HCT116 (cell line): ENCODE results near the gene CLIC5. TPM values are rescaled to one million over a fixed set of nuclear protein-coding genes. Genes with fewer than 3 reads are reported as not detected.

Experiments
- ATAC-seq: fragments of 200-7000 bp; cut with Tn5 transposase; 2 replicates; pipeline ENCODE4 v1.9.1; 2020; ENCODE audit warnings: mild to moderate bottlenecking, moderate library complexity
- BruUV-seq: library from RNA; stranded (reverse); fragments of 400-500 nt; replicated peaks from 2 replicates; lab custom pipeline; 2021; lab: Mats Ljungman, UMichigan
- CTCF ChIA-PET: fragments of 300-600 bp; sonication (Branson Sonifier 250); formaldehyde crosslinking; loops from one replicate; lab custom pipeline; 2021; ENCODE audit warnings: antibody characterized with exemption; lab: Charles Lee
- POLR2A ChIA-PET: fragments of 300-600, 350-600 bp; sonication (Branson Sonifier 250); formaldehyde crosslinking; loops from one replicate; lab custom pipeline; 2021; ENCODE audit warnings: antibody characterized with exemption; lab: Charles Lee
- RAD21 ChIA-PET, 2 experiments: fragments of 300-600 bp; sonication (Branson Sonifier 250); formaldehyde crosslinking; loops; one replicate each; lab custom pipeline; 2023; ENCODE audit warnings: low total read pairs in 2 of 2; ENCODE audit not compliant: uncharacterized antibody in 2 of 2, unreplicated experiment in 2 of 2, low non-redundant PET in 1 of 2; lab: Charles Lee
- DNase-seq: peaks from one replicate; pipeline ENCODE4 v3.0.0-alpha.2; 2010; ENCODE audit warnings: low read depth, low spot score
- H2AFZ ChIP-seq: fragments of 200-600 bp; shearing (Covaris generic), sonication (generic); 2 replicates; pipeline ENCODE4 v1.6.1; 2017; ENCODE audit warnings: low read depth, mixed run types, mixed read lengths, antibody characterized with exemption, low read length; ENCODE audit not compliant: poor library complexity, severe bottlenecking
- H3K27ac ChIP-seq: 2 replicates; pipeline ENCODE4 v1.5.1; 2012; ENCODE audit warnings: low read depth, low read length
- H3K27me3 ChIP-seq: fragments of 200-600 bp; sonication (generic); 2 replicates; pipeline ENCODE4 v1.6.1; 2016; ENCODE audit warnings: mixed run types, low read length, mixed read lengths; ENCODE audit not compliant: insufficient read depth
- H3K36me3 ChIP-seq, 2 experiments: fragments of 200-500 bp in 1 of 2; fragments of 200-600 bp in 1 of 2; sonication (Bioruptor generic) in 1 of 2; sonication (generic) in 1 of 2; 2 replicates each; pipeline versions ENCODE4 v1.5.1 to v1.6.1; 2014 to 2016; ENCODE audit warnings: low read length in 2 of 2, inconsistent platforms in 1 of 2, mixed read lengths in 1 of 2, mixed run types in 1 of 2; ENCODE audit not compliant: insufficient read depth in 2 of 2, control insufficient read depth in 1 of 2
- H3K4me1 ChIP-seq, 2 experiments: fragments of 200-600 bp in 1 of 2; sonication (generic) in 1 of 2; 2 replicates each; pipeline versions ENCODE4 v1.5.1 to v1.6.1; 2012 to 2017; ENCODE audit warnings: low read length in 2 of 2, inconsistent platforms in 1 of 2, mild to moderate bottlenecking in 1 of 2, mixed read lengths in 1 of 2, mixed run types in 1 of 2, moderate library complexity in 1 of 2; ENCODE audit not compliant: insufficient read depth in 2 of 2, control insufficient read depth in 1 of 2
- H3K4me2 ChIP-seq: fragments of 200-600 bp; sonication (generic); 2 replicates; pipeline ENCODE4 v1.6.1; 2017; ENCODE audit warnings: mixed run types, low read length, mixed read lengths
- H3K4me3 ChIP-seq, 2 experiments: fragments of 200-600 bp in 1 of 2; sonication (generic) in 1 of 2; replicated peaks in 1 of 2; 2 replicates each; pipeline ENCODE4 v1.5.1; 2011 to 2016; ENCODE audit warnings: low read length in 2 of 2, control low read depth in 1 of 2, low read depth in 1 of 2, mild to moderate bottlenecking in 1 of 2, mixed read lengths in 1 of 2, mixed run types in 1 of 2
- H3K79me2 ChIP-seq: fragments of 200-600 bp; sonication (generic); 2 replicates; pipeline ENCODE4 v1.6.1; 2017; ENCODE audit warnings: mild to moderate bottlenecking, mixed run types, low read length, moderate library complexity, mixed read lengths; ENCODE audit not compliant: insufficient read depth
- H3K9ac ChIP-seq: fragments of 200-600 bp; sonication (generic); 2 replicates; pipeline ENCODE4 v1.6.1; 2016; ENCODE audit warnings: low read length, mixed read lengths
- H3K9me2 ChIP-seq: fragments of 200-600 bp; sonication (generic), shearing (Covaris generic); 2 replicates; pipeline ENCODE4 v1.6.1; 2017; ENCODE audit warnings: mixed run types, mild to moderate bottlenecking, moderate library complexity; ENCODE audit not compliant: insufficient read depth
- H3K9me3 ChIP-seq, 2 experiments: fragments of 200-500 bp in 1 of 2; fragments of 200-600 bp in 1 of 2; sonication (Bioruptor generic) in 1 of 2; sonication (generic) in 1 of 2; 2 replicates each; pipeline ENCODE4 v1.6.1; 2014 to 2017; ENCODE audit warnings: low read length in 2 of 2, mixed read lengths in 2 of 2, inconsistent platforms in 1 of 2, low read depth in 1 of 2, mild to moderate bottlenecking in 1 of 2, mixed run types in 1 of 2, moderate library complexity in 1 of 2; ENCODE audit not compliant: control insufficient read depth in 1 of 2, insufficient read depth in 1 of 2
- H4K20me1 ChIP-seq: fragments of 200-600 bp; sonication (generic), shearing (Covaris generic); 2 replicates; pipeline ENCODE4 v1.6.1; 2017; ENCODE audit warnings: mixed run types, mild to moderate bottlenecking, moderate library complexity; ENCODE audit not compliant: insufficient read depth
- CEBPB ChIP-seq: IDR thresholded peaks from 2 replicates; pipeline ENCODE4 v1.6.1; 2012; ENCODE audit warnings: low read depth
- CTCF ChIP-seq, 3 experiments: fragments of 200-600 bp in 1 of 3; sonication (generic) in 1 of 3; IDR thresholded peaks in 2 of 3; conservative IDR thresholded peaks in 1 of 3; 2 replicates each; pipeline ENCODE4 v1.5.1; 2012 to 2017; ENCODE audit warnings: low read depth in 2 of 3, low read length in 2 of 3, antibody characterized with exemption in 1 of 3, borderline replicate concordance in 1 of 3, control low read depth in 1 of 3, mild to moderate bottlenecking in 1 of 3, mixed read lengths in 1 of 3, mixed run types in 1 of 3, moderate library complexity in 1 of 3; ENCODE audit not compliant: insufficient read depth in 1 of 3
- EGR1 ChIP-seq: IDR thresholded peaks from 2 replicates; pipeline ENCODE4 v1.6.1; 2012; ENCODE audit warnings: low read depth
- EZH2phosphoT487 ChIP-seq: fragments of 200-600 bp; IDR thresholded peaks from 2 replicates; pipeline ENCODE4 v1.6.1; 2018; ENCODE audit warnings: antibody characterized with exemption, borderline replicate concordance
- FOSL1 ChIP-seq: IDR thresholded peaks from 2 replicates; pipeline ENCODE4 v1.6.1; 2012; ENCODE audit warnings: low read depth
- JUND ChIP-seq: IDR thresholded peaks from 2 replicates; pipeline ENCODE4 v1.6.1; 2012
- POLR2AphosphoS5 ChIP-seq: IDR thresholded peaks from 2 replicates; pipeline ENCODE4 v1.6.1; 2011; ENCODE audit warnings: mild to moderate bottlenecking, low read depth, low read length, moderate library complexity
- RAD21 ChIP-seq: IDR thresholded peaks from 2 replicates; pipeline ENCODE4 v1.6.1; 2012; ENCODE audit warnings: low read depth, mild to moderate bottlenecking
- REST ChIP-seq: IDR thresholded peaks from 2 replicates; pipeline ENCODE4 v1.6.1; 2012; ENCODE audit warnings: low read depth
- YY1 ChIP-seq: IDR thresholded peaks from 2 replicates; pipeline ENCODE4 v1.6.1; 2011; ENCODE audit warnings: low read length, low read depth, moderate library complexity, mild to moderate bottlenecking; ENCODE audit not compliant: insufficient replicate concordance; ENCODE audit errors: extremely low read depth
- ZBTB33 ChIP-seq: IDR thresholded peaks from 2 replicates; pipeline ENCODE4 v1.6.1; 2011; ENCODE audit warnings: mild to moderate bottlenecking, low read length, moderate library complexity; ENCODE audit not compliant: insufficient replicate concordance; ENCODE audit errors: extremely low read depth
- ZFX ChIP-seq: fragments of 450-650 bp; IDR thresholded peaks from 2 replicates; pipeline ENCODE4 v1.6.1; 2017
- intact Hi-C: fragments of 100-400 bp; cut with micrococcal nuclease; formaldehyde crosslinking; loops from 2 replicates; pipeline ENCODE4 v1.10.0; 2022
- total RNA-seq: library from RNA; stranded (reverse); gene quantifications from one replicate; pipeline ENCODE4 v1.2.1, GENCODE V29; 2021; ENCODE audit not compliant: unreplicated experiment
- TF ChIP-seq, protein P1 (sequence below): IDR thresholded peaks from 2 replicates; pipeline ENCODE4 v1.6.1; 2012

CLIC5 gene
- total RNA-seq, 1 experiment from 2014 or later = 0.20 TPM

DNA sequence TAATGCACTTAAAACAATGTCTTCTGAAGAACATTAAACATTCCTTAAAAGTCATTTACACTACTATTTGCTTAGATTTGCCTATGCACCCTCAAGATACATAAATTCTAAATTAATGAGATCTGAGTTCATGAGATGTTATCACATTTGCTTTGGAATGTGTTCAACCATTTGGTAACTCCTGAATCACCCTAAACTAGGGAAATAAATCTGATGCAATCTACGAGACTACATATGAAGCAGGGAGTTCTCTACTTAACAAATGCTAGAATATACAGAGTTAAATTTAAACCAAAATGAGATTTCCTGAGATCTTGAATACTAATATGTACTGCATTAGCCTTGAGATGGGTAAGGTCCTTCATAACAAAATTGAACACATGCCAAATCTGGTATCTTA is 170.1 kb downstream of the CLIC5 start:
- H2AFZ ChIP-seq = no peak overlapping the region
- H3K4me2 ChIP-seq = no peak overlapping the region
- H3K27me3 ChIP-seq = no peaks in the 10 kb centered on the region
- TF ChIP-seq FOSL1 = no peak
- no peak for TF ChIP-seq REST
- no peak for TF ChIP-seq ZFX
- no peak for TF ChIP-seq RAD21
- TF ChIP-seq JUND = no peak
- TF ChIP-seq EZH2phosphoT487 = no peak
- TF ChIP-seq, protein P1, sequence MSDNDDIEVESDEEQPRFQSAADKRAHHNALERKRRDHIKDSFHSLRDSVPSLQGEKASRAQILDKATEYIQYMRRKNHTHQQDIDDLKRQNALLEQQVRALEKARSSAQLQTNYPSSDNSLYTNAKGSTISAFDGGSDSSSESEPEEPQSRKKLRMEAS = no peak
- TF ChIP-seq YY1 = no peak
- no peak for TF ChIP-seq ZBTB33
- no peak for TF ChIP-seq POLR2AphosphoS5
- no peak for TF ChIP-seq CTCF (IDR thresholded peaks at IDR 0.05 in 2 of 3, conservative IDR thresholded peaks at IDR 0.05 in 1 of 3; ENCODE audit: borderline replicate concordance in 1 of 3, insufficient read depth in 1 of 3, low read depth in 2 of 3, low read length in 2 of 3)
- no peak for TF ChIP-seq CEBPB
- no peak for TF ChIP-seq EGR1
- H3K4me1 ChIP-seq = no peaks in the 10 kb centered on the region
- no peak overlapping the region for H3K9ac ChIP-seq
- no peaks in the 10 kb centered on the region for H4K20me1 ChIP-seq
- H3K9me2 ChIP-seq = no peaks in the 10 kb centered on the region
- DNase-seq (no peak), ATAC-seq (no peak)
- H3K36me3 ChIP-seq = no peaks in the 10 kb centered on the region
- ChIA-PET RAD21 (no interaction called here), POLR2A (no interaction called here), CTCF (no interaction called here)
- H3K4me3 ChIP-seq = no peak overlapping the region
- H3K9me3 ChIP-seq = no peaks in the 10 kb centered on the region
- intact Hi-C loops = no loop called here
- no peak overlapping the region for H3K27ac ChIP-seq
- H3K79me2 ChIP-seq = no peaks in the 10 kb centered on the region
- no TSS peak for BruUV-seq
